ENCODE results near the gene UBAC2. TPM values are rescaled to one million over a fixed set of nuclear protein-coding genes. Genes with fewer than 3 reads are reported as not detected.

Gene UBAC2
- total and polyA plus RNA-seq, 2 of the 8 experiments (the other 6 are each of a cell fraction or from before 2014, with no cell fraction given), result 75.9 to 76.9 TPM

DNA sequence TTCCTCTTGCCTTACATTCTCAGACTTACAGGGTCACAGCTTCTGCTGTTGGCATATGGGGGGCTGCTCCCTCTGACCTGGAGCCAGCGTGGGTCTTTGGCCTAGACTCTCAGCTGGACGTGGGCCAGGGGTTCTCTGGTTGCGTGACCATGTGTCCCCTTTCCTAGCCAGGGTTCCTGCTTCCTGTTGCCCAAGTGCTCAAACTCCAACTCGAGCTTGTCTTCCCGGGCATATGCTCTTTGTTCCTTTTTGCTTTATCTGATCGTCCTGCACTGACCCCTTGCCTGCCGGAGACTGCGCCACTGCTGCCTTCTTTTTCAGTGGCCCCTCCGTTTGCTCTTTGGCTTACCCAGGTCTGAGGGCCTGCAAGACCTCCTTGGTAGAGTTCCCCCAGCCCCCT is 131.8 kb downstream of the UBAC2 start (continued):
- TF ChIP-seq RNF2 (IDR thresholded peaks at IDR 0.05; ENCODE audit: borderline replicate concordance, low read depth, low read length, missing control alignments, poor library complexity, severe bottlenecking) (no peak), GABPA (IDR thresholded peaks at IDR 0.05; ENCODE audit: borderline replicate concordance, insufficient read depth, low read length) (no peak), KDM5A (IDR thresholded peaks at IDR 0.05; ENCODE audit: low read length) (no peak)
